ENCODE data around the gene CEP112.

GRCh38 chr17:65657251-65657828 lies 534.6 kb downstream of the CEP112 start:
- TF ChIP-seq CTCF (IDR thresholded peaks at IDR 0.05), result no peak
- no peak for TF ChIP-seq POLR2A (IDR thresholded peaks at IDR 0.05)
